HepG2 (cell line): ENCODE data around the gene HCK. TPM values are rescaled to one million over a fixed set of nuclear protein-coding genes. Genes with fewer than 3 reads are reported as not detected.

Source experiments
- ATAC-seq: fragments of 200-7000 bp; cut with Tn5 transposase; 3 replicates; pipeline ENCODE4 v1.9.1; 2020; ENCODE audit warnings: mild to moderate bottlenecking, moderate library complexity
- BruUV-seq: library from RNA; stranded (reverse); fragments of 400-500 nt; replicated peaks from 2 replicates; lab custom pipeline; 2021; lab: Mats Ljungman, UMichigan
- CTCF ChIA-PET: fragments of 300-600 bp; formaldehyde crosslinking; extraction: SDS; loops from one replicate; lab custom pipeline; 2021; ENCODE audit warnings: low total read pairs, inconsistent platforms, low intra/inter-chr PET ratio; lab: Yijun Ruan, JAX
- POLR2A ChIA-PET: fragments of 350-600 bp; sonication (Branson Sonifier 250); formaldehyde crosslinking; loops from one replicate; lab custom pipeline; 2020; ENCODE audit warnings: antibody characterized with exemption, inconsistent platforms; lab: Yijun Ruan, JAX
- DNase-seq: peaks from one replicate; pipeline ENCODE4 v3.0.0-alpha.2; 2015; ENCODE audit warnings: low spot score
- FAIRE-seq: peaks from 3 replicates; lab custom pipeline; 2011; peaks lifted over from hg19 to GRCh38; lab: Jason Lieb, UNC
- H2AFZ ChIP-seq: one replicate; pipeline ENCODE4 v1.6.1; 2011; ENCODE audit warnings: low read length, inconsistent platforms
- H3K27ac ChIP-seq: fragments of 300-600 bp; 3 replicates; pipeline ENCODE4 v1.8.0; 2011; ENCODE audit warnings: mixed run types, mild to moderate bottlenecking, mixed read lengths, low read length, inconsistent platforms; ENCODE audit not compliant: insufficient read depth; ENCODE audit errors: extremely low read length
- H3K27me3 ChIP-seq, 2 experiments: fragments of 200-600 bp in 1 of 2; 2 replicates in 1 of 2; 3 replicates in 1 of 2; pipeline versions ENCODE4 v1.6.0 to v1.8.0; 2011; ENCODE audit warnings: low read length in 2 of 2, mild to moderate bottlenecking in 2 of 2, moderate library complexity in 2 of 2, inconsistent platforms in 1 of 2; ENCODE audit not compliant: insufficient read depth in 2 of 2, control insufficient read depth in 1 of 2
- H3K36me3 ChIP-seq, 2 experiments: fragments of 200-600 bp in 1 of 2; replicated peaks in 1 of 2; 2 replicates in 1 of 2; 3 replicates in 1 of 2; pipeline versions ENCODE4 v1.5.1 to v1.8.0; 2011; ENCODE audit warnings: low read length in 2 of 2, inconsistent platforms in 1 of 2; ENCODE audit not compliant: insufficient read depth in 2 of 2, control insufficient read depth in 1 of 2
- H3K4me1 ChIP-seq: 2 replicates; pipeline ENCODE4 v1.5.1; 2012; ENCODE audit warnings: low read length, inconsistent platforms; ENCODE audit not compliant: insufficient read depth
- H3K4me2 ChIP-seq: 2 replicates; pipeline ENCODE4 v1.6.0; 2011; ENCODE audit warnings: low read depth, low read length, inconsistent platforms
- H3K4me3 ChIP-seq, 3 experiments: fragments of 200-600 bp in 1 of 3; sonication (generic), shearing (Covaris generic) in 1 of 3; replicated peaks in 1 of 3; 2 replicates each; pipeline ENCODE4 v1.5.1; 2011 to 2016; ENCODE audit warnings: low read length in 3 of 3, inconsistent platforms in 2 of 3, low read depth in 2 of 3, mild to moderate bottlenecking in 2 of 3, control low read depth in 1 of 3, mixed read lengths in 1 of 3; ENCODE audit not compliant: insufficient read depth in 1 of 3
- H3K79me2 ChIP-seq: one replicate; pipeline ENCODE4 v1.6.1; 2011; ENCODE audit warnings: low read length, inconsistent platforms; ENCODE audit not compliant: insufficient read depth
- H3K9ac ChIP-seq: 2 replicates; pipeline ENCODE4 v1.6.0; 2011; ENCODE audit warnings: mild to moderate bottlenecking, low read depth, low read length, inconsistent platforms; ENCODE audit not compliant: insufficient read depth
- H3K9me3 ChIP-seq: 2 replicates; pipeline ENCODE4 v1.5.1; 2012; ENCODE audit warnings: mild to moderate bottlenecking, low read length
- H4K20me1 ChIP-seq: 2 replicates; pipeline ENCODE4 v1.6.0; 2011; ENCODE audit warnings: inconsistent platforms, mild to moderate bottlenecking, low read length, moderate library complexity; ENCODE audit not compliant: insufficient read depth
- KLF16 ChIP-seq, 2 experiments: sonication (generic) in 1 of 2; formaldehyde crosslinking in 1 of 2; IDR thresholded peaks; 2 replicates each; pipeline versions ENCODE4 v1.6.1 to v1.8.0; 2016 to 2023; ENCODE audit warnings: missing genetic modification reagents in 2 of 2, missing compliant biosample characterization in 1 of 2
- NFKBIZ ChIP-seq: IDR thresholded peaks from 2 replicates; pipeline ENCODE4 v1.6.1; 2018; ENCODE audit warnings: missing genetic modification reagents, missing compliant biosample characterization
- ZNF121 ChIP-seq: sonication (generic); formaldehyde crosslinking; IDR thresholded peaks from 2 replicates; pipeline ENCODE4 v1.5.0; 2020; ENCODE audit warnings: mild to moderate bottlenecking, missing genetic modification reagents
- ZNF143 ChIP-seq: sonication (generic); formaldehyde crosslinking; IDR thresholded peaks from 2 replicates; pipeline ENCODE4 v1.4.0; 2020; ENCODE audit warnings: missing genetic modification reagents
- ZNF572 ChIP-seq: sonication (generic); formaldehyde crosslinking; IDR thresholded peaks from 2 replicates; pipeline ENCODE4 v1.5.1; 2020; ENCODE audit warnings: mild to moderate bottlenecking, missing genetic modification reagents
- WGBS: methylation state at CpG from one replicate; pipeline ENCODE4 v1.1.6; 2017; ENCODE audit warnings: low lambda C conversion rate; 5-methylcytosine and 5-hydroxymethylcytosine counted together
- in situ Hi-C: cut with HindIII; loops from 2 replicates; pipeline ENCODE4 v1.10.0; 2017; ENCODE audit warnings: low pct_unique_long_range_greater_than_20kb; ENCODE audit not compliant: extremely low pct_ligation_motif_present
- intact Hi-C: fragments of 100-400 bp; cut with micrococcal nuclease; formaldehyde crosslinking; loops from one replicate; pipeline ENCODE4 v1.10.0; 2022; ENCODE audit not compliant: unreplicated experiment
- polyA plus RNA-seq, 8 experiments: library from polyadenylated mRNA; depleted of rRNA in 3 of 8; stranded (reverse) in 7 of 8; unstranded in 1 of 8; fragments of >200 nt; fragmentation: Illumina TruSeq in 4 of 8; extraction: Trizol in 4 of 8; gene quantifications; 2 replicates each; pipeline versions ENCODE4 v1.2.1 to v1.2.3, GENCODE V29; 2011 to 2016; ENCODE audit warnings: low read depth in 4 of 8, missing spikeins in 1 of 8, mixed read lengths in 1 of 8; ENCODE audit not compliant: insufficient read depth in 1 of 8
- total RNA-seq, 5 experiments: library from RNA; depleted of rRNA; stranded (reverse); fragments of >200 nt; fragmentation: Illumina TruSeq; extraction: Trizol; gene quantifications; 2 replicates each; pipeline ENCODE4 v1.2.3, GENCODE V29; 2016; ENCODE audit warnings: low read depth in 1 of 5
- TF ChIP-seq, protein P1 (sequence below): sonication (generic); formaldehyde crosslinking; IDR thresholded peaks from 2 replicates; pipeline ENCODE4 v1.4.0; 2020; ENCODE audit warnings: mild to moderate bottlenecking, missing genetic modification reagents
- TF ChIP-seq, protein P2 (sequence below): IDR thresholded peaks from 2 replicates; pipeline ENCODE4 v1.6.1; 2016; ENCODE audit warnings: missing compliant biosample characterization, missing genetic modification reagents, borderline replicate concordance

Gene HCK
- total and polyA plus RNA-seq, 2 of the 13 experiments (the other 11 are each of a cell fraction or from before 2014, with no cell fraction given), result 0.04 TPM; not detected in 1

GRCh38 chr20:32079655-32080109 lies 27.6 kb downstream of the HCK start (continued):
- TF ChIP-seq, protein P1, sequence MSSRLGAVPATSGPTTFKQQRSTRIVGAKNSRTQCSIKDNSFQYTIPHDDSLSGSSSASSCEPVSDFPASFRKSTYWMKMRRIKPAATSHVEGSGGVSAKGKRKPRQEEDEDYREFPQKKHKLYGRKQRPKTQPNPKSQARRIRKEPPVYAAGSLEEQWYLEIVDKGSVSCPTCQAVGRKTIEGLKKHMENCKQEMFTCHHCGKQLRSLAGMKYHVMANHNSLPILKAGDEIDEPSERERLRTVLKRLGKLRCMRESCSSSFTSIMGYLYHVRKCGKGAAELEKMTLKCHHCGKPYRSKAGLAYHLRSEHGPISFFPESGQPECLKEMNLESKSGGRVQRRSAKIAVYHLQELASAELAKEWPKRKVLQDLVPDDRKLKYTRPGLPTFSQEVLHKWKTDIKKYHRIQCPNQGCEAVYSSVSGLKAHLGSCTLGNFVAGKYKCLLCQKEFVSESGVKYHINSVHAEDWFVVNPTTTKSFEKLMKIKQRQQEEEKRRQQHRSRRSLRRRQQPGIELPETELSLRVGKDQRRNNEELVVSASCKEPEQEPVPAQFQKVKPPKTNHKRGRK (CRISPR knock-in tag), result no peak
- TF ChIP-seq ZNF572 (no peak), ZNF143 (CRISPR knock-in tag) (0 out of 2 replicates have a peak, but pooled peaks have one; percentile 18)

- in situ Hi-C loops (no loop called here), intact Hi-C loops (no loop called here)
- H4K20me1 ChIP-seq, result no peaks in the 10 kb centered on the region
- H3K4me2 ChIP-seq, result no peak overlapping the region
- DNase-seq (no peak), FAIRE-seq (no peak), ATAC-seq (no peak)
- no peak overlapping the region for H2AFZ ChIP-seq
- CTCF ChIA-PET, result no interaction called here
- BruUV-seq, result no TSS peak
- no peaks in the 10 kb centered on the region for H3K9me3 ChIP-seq
- 14% methylated on average over 3 of the region's 3 CpGs for WGBS
- no peaks in the 10 kb centered on the region for H3K36me3 ChIP-seq
- peaks cover 11 to 49% of the 10 kb centered on the region in 2 experiments; a peak in 4 of 5 replicates for H3K27me3 ChIP-seq
- TF ChIP-seq ZNF121 (CRISPR knock-in tag) (peak; percentile 87), KLF16 (CRISPR knock-in tag; IDR thresholded peaks at IDR 0.05) (no peak), NFKBIZ (no peak)
- TF ChIP-seq, protein P2, sequence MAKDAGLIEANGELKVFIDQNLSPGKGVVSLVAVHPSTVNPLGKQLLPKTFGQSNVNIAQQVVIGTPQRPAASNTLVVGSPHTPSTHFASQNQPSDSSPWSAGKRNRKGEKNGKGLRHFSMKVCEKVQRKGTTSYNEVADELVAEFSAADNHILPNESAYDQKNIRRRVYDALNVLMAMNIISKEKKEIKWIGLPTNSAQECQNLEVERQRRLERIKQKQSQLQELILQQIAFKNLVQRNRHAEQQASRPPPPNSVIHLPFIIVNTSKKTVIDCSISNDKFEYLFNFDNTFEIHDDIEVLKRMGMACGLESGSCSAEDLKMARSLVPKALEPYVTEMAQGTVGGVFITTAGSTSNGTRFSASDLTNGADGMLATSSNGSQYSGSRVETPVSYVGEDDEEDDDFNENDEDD, result no peak
- H3K9ac ChIP-seq, result no peak overlapping the region
- no peak overlapping the region for H3K27ac ChIP-seq
- H3K79me2 ChIP-seq, result no peaks in the 10 kb centered on the region
- H3K4me3 ChIP-seq, result no peak overlapping the region
- POLR2A ChIA-PET, result no interaction called here
- peaks cover 12% of the 10 kb centered on the region for H3K4me1 ChIP-seq
Observed at GRCh38 chr20:32080783-32081182, 28.7 kb downstream of the HCK start.
